Transverse colon (tissue), 4 donors: ENCODE measurements around the gene MTARC2. TPM values are rescaled to one million over a fixed set of nuclear protein-coding genes. Genes with fewer than 3 reads are reported as not detected.

Source experiments
- DNase-seq: peaks from one replicate; pipeline ENCODE4 v3.0.0-alpha.2; 2019
- H3K27ac ChIP-seq, 4 donors: fragments of 200-600 bp; sonication (generic); 2 replicates each; pipeline ENCODE4 v1.5.1; 2016 to 2018; ENCODE audit warnings: inconsistent platforms in 4 of 4
- H3K27me3 ChIP-seq: fragments of 200-600 bp; sonication (generic); 2 replicates; pipeline ENCODE4 v1.5.1; 2017; ENCODE audit warnings: inconsistent platforms
- H3K36me3 ChIP-seq, 4 donors: fragments of 200-600 bp; sonication (generic); 2 replicates each; pipeline ENCODE4 v1.5.1; 2017 to 2019; ENCODE audit warnings: inconsistent platforms in 4 of 4
- H3K4me1 ChIP-seq, 4 donors: fragments of 200-600 bp; sonication (generic); 2 replicates each; pipeline ENCODE4 v1.5.1; 2017 to 2020; ENCODE audit warnings: inconsistent platforms in 4 of 4
- H3K4me3 ChIP-seq, 4 donors: fragments of 200-600 bp; sonication (generic); 1 replicate in 1 of 4; 2 replicates in 3 of 4; pipeline versions ENCODE4 v1.5.1 to v1.6.1; 2017 to 2019; ENCODE audit warnings: inconsistent platforms in 4 of 4
- H3K9me3 ChIP-seq, 2 donors: fragments of 200-600 bp; sonication (generic); 2 replicates each; pipeline ENCODE4 v1.5.1; 2017 to 2019; ENCODE audit warnings: inconsistent platforms in 2 of 2
- EP300 ChIP-seq: sonication (generic); formaldehyde crosslinking; IDR thresholded peaks from one replicate; pipeline ENCODE4 v1.6.1; 2017; ENCODE audit warnings: antibody characterized with exemption, low read depth
- POLR2A ChIP-seq: fragments of 450-650 bp; IDR thresholded peaks from one replicate; pipeline ENCODE4 v1.6.1; 2016; ENCODE audit warnings: antibody characterized with exemption, mild to moderate bottlenecking, moderate library complexity
- POLR2AphosphoS5 ChIP-seq, 3 donors: sonication (generic); formaldehyde crosslinking; IDR thresholded peaks; one replicate each; pipeline ENCODE4 v1.6.1; 2016; ENCODE audit warnings: antibody characterized with exemption in 3 of 3
- WGBS, 2 donors: methylation state at CpG; one replicate each; pipeline ENCODE4 v1.1.5; 2018; ENCODE audit warnings: low coverage in 1 of 2; 5-methylcytosine and 5-hydroxymethylcytosine counted together
- in situ Hi-C, 4 donors: fragments of 200-750 bp; cut with MboI; loops; one replicate each; pipeline versions ENCODE4 v1.15.0 to v1.15.1; 2017; ENCODE audit warnings: low sequenced_read_pairs in 3 of 4, low pct_ligation_motif_present in 1 of 4, low pct_unique_long_range_greater_than_20kb in 1 of 4
- intact Hi-C: fragments of 100-400 bp; cut with DNase I; formaldehyde crosslinking; loops from one replicate; pipeline ENCODE4 v1.15.1; 2023; ENCODE audit warnings: low total_unique reads
- total RNA-seq, 4 donors: library from RNA; depleted of rRNA; stranded (reverse); fragments of >200 nt; gene quantifications; one replicate each; pipeline ENCODE4 v1.1.0, GENCODE V29; 2016
- TF ChIP-seq, protein P1 (sequence below), 5 experiments: fragments of 200-600 bp in 3 of 5; fragments of 450-650 bp in 2 of 5; sonication (generic) in 3 of 5; IDR thresholded peaks; 1 replicate in 2 of 5; 2 replicates in 3 of 5; pipeline ENCODE4 v1.5.1; 2016 to 2017; ENCODE audit warnings: antibody characterized with exemption in 5 of 5, inconsistent platforms in 3 of 5, mild to moderate bottlenecking in 2 of 5, moderate library complexity in 1 of 5

The MTARC2 gene
- total RNA-seq, result 100 to 1,000 TPM in 1 of 4 donors, 10 to 100 TPM in 3; 28.4 to 199 (median 41.7) TPM

DNA sequence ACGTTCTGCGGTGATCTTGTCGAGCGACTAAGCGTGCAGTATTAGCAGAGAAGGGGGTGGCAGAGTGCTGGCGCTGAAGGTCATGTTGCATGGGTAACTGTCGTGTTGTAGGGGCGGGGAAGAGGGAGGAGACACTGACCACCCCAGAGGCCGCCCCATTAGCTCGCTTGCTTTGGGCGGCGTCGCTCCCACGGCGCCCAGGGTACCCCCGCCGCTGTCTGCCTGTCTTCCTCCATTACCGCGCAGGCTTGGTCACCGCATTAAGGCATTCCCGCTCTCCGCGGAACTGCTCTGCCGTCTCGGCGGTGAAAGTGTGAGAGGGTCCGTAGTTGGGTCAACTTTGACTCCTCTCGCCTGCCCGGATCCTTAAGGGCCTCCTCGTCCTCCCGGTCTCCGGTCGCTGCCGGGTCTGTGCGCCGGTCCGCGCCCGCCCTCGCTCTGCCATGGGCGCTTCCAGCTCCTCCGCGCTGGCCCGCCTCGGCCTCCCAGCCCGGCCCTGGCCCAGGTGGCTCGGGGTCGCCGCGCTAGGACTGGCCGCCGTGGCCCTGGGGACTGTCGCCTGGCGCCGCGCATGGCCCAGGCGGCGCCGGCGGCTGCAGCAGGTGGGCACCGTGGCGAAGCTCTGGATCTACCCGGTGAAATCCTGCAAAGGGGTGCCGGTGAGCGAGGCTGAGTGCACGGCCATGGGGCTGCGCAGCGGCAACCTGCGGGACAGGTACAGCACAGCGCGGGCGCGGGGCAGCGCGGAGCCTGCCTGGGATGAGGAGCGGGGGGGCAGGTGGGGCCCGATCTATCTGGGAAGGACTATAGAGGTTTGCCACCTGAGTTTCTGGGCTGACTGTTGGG, at the start of gene MTARC2:
Gene MTARC2, plus strand, starts transcription at position 234 of the 846 bp plus-strand sequence. Its CDS starts 210 bp downstream, at position 444.
- 4% methylated on average over 41 of the region's 77 CpGs; no CpG with 5 or more reads in 1 of the 2 donors for WGBS, 2 donors
- peak; percentile 80 for DNase-seq
- Histone ChIP-seq H3K9me3 (no peaks in the 10 kb centered on the region), H3K36me3 (no peaks in the 10 kb centered on the region), H3K27me3 (no peaks in the 10 kb centered on the region), H3K27ac (peak within 1 kb of the TSS; percentile 84 to 89 (median 88)), H3K4me1 (peaks cover 18 to 37% (median 23%) of the 10 kb centered on the region in 4 donors), H3K4me3 (peak within 1 kb of the TSS; percentile 69 to 87 (median 80))
- peak; percentile 90 for TF ChIP-seq POLR2A
- TF ChIP-seq EP300, result no peak
- TF ChIP-seq POLR2AphosphoS5 (IDR thresholded peaks at IDR 0.05), result peak; percentile 86 to 90 (median 87)
- TF ChIP-seq, protein P1, sequence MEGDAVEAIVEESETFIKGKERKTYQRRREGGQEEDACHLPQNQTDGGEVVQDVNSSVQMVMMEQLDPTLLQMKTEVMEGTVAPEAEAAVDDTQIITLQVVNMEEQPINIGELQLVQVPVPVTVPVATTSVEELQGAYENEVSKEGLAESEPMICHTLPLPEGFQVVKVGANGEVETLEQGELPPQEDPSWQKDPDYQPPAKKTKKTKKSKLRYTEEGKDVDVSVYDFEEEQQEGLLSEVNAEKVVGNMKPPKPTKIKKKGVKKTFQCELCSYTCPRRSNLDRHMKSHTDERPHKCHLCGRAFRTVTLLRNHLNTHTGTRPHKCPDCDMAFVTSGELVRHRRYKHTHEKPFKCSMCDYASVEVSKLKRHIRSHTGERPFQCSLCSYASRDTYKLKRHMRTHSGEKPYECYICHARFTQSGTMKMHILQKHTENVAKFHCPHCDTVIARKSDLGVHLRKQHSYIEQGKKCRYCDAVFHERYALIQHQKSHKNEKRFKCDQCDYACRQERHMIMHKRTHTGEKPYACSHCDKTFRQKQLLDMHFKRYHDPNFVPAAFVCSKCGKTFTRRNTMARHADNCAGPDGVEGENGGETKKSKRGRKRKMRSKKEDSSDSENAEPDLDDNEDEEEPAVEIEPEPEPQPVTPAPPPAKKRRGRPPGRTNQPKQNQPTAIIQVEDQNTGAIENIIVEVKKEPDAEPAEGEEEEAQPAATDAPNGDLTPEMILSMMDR (IDR thresholded peaks at IDR 0.05), result peak in 1 of 5 experiments; percentile 11
- intact Hi-C loops (no loop called here), in situ Hi-C loops (no loop called here)

DNA sequence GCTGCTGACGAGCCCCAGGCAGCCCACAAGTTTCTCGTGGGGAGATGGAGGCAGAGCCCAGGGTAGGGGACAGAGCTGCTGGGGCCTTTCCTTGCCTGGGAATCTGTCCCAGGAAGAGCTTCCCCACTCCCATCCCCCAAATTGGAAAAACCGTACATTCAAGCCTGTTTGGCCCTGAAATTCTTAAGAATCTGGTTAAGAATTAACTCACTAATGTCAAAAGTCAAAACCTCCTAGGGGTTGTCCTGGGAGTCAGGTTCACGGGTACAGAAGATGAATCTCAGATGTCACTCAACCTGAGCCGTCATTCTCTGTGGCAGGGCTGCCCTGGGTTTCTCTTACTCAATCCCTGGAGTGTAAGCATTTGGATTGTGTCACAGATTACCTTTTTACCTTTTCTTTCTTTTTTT, 49.5 kb upstream of the MTARC2 start:
- in situ Hi-C loops, result loop anchor here in 1 of 4 donors (25.0 kb wide), 1 partner anchor 89 kb away; the partner anchor contains the start of gene MTARC1
- no peak for DNase-seq
- TF ChIP-seq, protein P1 (IDR thresholded peaks at IDR 0.05), result no peak
- TF ChIP-seq EP300 (no peak), POLR2AphosphoS5 (IDR thresholded peaks at IDR 0.05) (no peak)
- H3K4me3 ChIP-seq, result no peak overlapping the region
- no peak overlapping the region for H3K27ac ChIP-seq
- H3K4me1 ChIP-seq, result peaks cover 0 to 7% (median 0%) of the 10 kb centered on the region in 4 donors
- no peaks in the 10 kb centered on the region for H3K9me3 ChIP-seq
- no peaks in the 10 kb centered on the region for H3K36me3 ChIP-seq
- no peaks in the 10 kb centered on the region for H3K27me3 ChIP-seq
- intact Hi-C loops, result no loop called here
- 67 to 70% methylated on average over 1 to 5 of the region's 5 CpGs for WGBS, 2 donors

DNA sequence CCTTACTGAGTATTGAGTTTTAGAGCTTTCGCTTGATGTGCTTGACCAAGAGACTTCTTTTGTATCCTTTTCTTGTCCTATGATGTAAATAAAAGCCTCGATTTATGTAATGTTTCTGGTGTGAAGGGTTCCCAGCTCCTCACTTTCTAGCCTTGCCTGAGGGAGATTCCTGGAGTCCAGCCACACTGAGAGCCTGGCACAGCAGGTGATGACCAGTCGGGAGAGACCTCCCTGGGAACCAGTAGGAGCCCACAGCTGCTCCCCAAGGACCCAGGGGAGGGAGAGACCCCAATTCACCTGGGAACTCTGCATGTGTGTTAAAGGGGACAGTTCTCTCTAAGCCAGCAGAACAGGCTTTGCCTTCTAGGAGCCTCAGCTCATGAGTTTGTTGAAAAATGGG, 49.1 kb upstream of the MTARC2 start:
- DNase-seq, result no peak
- intact Hi-C loops (no loop called here), in situ Hi-C loops (loop anchor here in 1 of 4 donors (25.0 kb wide), 1 partner anchor 88 kb away; the partner anchor contains the start of gene MTARC1)
- 80 to 91% methylated on average over 1 to 3 of the region's 3 CpGs for WGBS, 2 donors
- no peak overlapping the region for H3K4me3 ChIP-seq
- no peak overlapping the region for H3K27ac ChIP-seq
- no peaks in the 10 kb centered on the region for H3K9me3 ChIP-seq
- TF ChIP-seq EP300, result no peak
- no peaks in the 10 kb centered on the region for H3K36me3 ChIP-seq
- no peaks in the 10 kb centered on the region for H3K27me3 ChIP-seq
- peaks cover 0 to 7% (median 0%) of the 10 kb centered on the region in 4 donors for H3K4me1 ChIP-seq

DNA sequence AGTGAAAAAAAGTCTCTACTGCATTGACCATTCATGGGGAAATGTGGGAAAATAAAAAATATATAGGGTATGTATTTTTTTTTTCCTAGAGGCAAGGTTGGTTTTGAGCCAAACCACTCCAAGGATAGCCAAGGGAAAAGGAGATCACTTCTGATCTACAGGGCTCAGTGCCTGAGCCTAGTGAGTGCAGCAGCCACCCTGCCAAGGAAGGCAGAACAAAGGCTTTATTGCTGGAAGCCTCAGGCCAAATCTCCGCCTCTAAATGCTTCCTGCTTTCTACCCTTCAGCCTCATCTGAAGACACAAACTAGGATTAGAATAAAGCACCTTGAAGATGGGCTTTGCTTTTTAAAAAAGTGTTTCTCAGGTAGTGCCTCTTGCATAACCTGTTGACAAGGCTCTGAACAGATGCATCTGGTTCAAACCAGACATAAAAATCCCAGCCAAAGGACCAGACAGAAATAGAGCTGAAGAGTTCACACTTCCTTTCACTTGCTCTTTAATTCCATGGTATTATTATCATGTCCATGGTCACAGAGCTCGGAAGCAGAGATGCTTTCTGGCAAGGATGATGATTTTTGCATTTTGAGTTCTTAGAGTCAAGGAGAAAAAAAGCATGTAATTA, 47.5 kb upstream of the MTARC2 start:
- WGBS, 2 donors, result 0 to 39% methylated on average over 1 to 2 of the region's 2 CpGs
- Histone ChIP-seq H3K4me1 (peaks cover 0 to 7% (median 0%) of the 10 kb centered on the region in 4 donors), H3K27ac (no peak overlapping the region), H3K9me3 (no peaks in the 10 kb centered on the region), H3K36me3 (no peaks in the 10 kb centered on the region), H3K27me3 (no peaks in the 10 kb centered on the region), H3K4me3 (no peak overlapping the region)
- intact Hi-C loops (no loop called here), in situ Hi-C loops (no loop called here)
- no peak for DNase-seq
- TF ChIP-seq POLR2AphosphoS5 (IDR thresholded peaks at IDR 0.05), result no peak
- TF ChIP-seq EP300, result no peak
- TF ChIP-seq, protein P1 (IDR thresholded peaks at IDR 0.05), result no peak
- TF ChIP-seq POLR2A, result no peak
